Gastroesophageal sphincter (tissue), 3 donors: ENCODE data around the gene EPDR1.

Experiments
- CTCF ChIP-seq, 4 experiments: fragments of 200-600 bp in 2 of 4; fragments of 450-650 bp in 2 of 4; sonication (generic) in 1 of 4; IDR thresholded peaks; one replicate each; pipeline ENCODE4 v1.5.1; 2017 to 2019; ENCODE audit warnings: antibody characterized with exemption in 4 of 4, mild to moderate bottlenecking in 2 of 4, moderate library complexity in 2 of 4
- EP300 ChIP-seq: sonication (generic); formaldehyde crosslinking; IDR thresholded peaks from one replicate; pipeline ENCODE4 v1.6.1; 2017; ENCODE audit warnings: antibody characterized with exemption, mild to moderate bottlenecking
- POLR2A ChIP-seq, 2 donors: fragments of 450-650 bp; IDR thresholded peaks; one replicate each; pipeline ENCODE4 v1.6.1; 2017; ENCODE audit warnings: antibody characterized with exemption in 2 of 2, mild to moderate bottlenecking in 2 of 2, moderate library complexity in 1 of 2

GRCh38 chr7:37899712-37900247 is 20.7 kb upstream of the EPDR1 start:
- TF ChIP-seq CTCF (IDR thresholded peaks at IDR 0.05) (no peak), POLR2A (IDR thresholded peaks at IDR 0.05) (no peak), EP300 (no peak)
